ENCODE measurements around the gene DDX51. TPM values are rescaled to one million over a fixed set of nuclear protein-coding genes. Genes with fewer than 3 reads are reported as not detected.

The DDX51 gene
- total and polyA plus RNA-seq, 4 donors: 2.5 to 7.5 (median 5.5) TPM

- TF ChIP-seq ZBTB33 (IDR thresholded peaks at IDR 0.05): no peak
- no peak for TF ChIP-seq JUND (IDR thresholded peaks at IDR 0.05)
- no peak for TF ChIP-seq HNF4G (IDR thresholded peaks at IDR 0.05)
- TF ChIP-seq FOXA1 (IDR thresholded peaks at IDR 0.05): no peak
- TF ChIP-seq EGR1 (IDR thresholded peaks at IDR 0.05; ENCODE audit: low read depth in 2 of 2): no peak
- TF ChIP-seq FOXA2 (IDR thresholded peaks at IDR 0.05): no peak
- no peak for TF ChIP-seq RAD21 (IDR thresholded peaks at IDR 0.05)
These were observed 44.4 kb downstream of the DDX51 start (continued) for GRCh38 chr12:132099739-132100138.

- Histone ChIP-seq H3K27ac (ENCODE audit: low read depth in 1 of 2, low read length in 2 of 2) (no peak overlapping the region), H3K9me3 (ENCODE audit: control insufficient read depth in 4 of 4, low read length in 3 of 4) (no peaks in the 10 kb centered on the region), H3K27me3 (ENCODE audit: control insufficient read depth in 4 of 4, insufficient read depth in 4 of 4, low read length in 3 of 4) (no peaks in the 10 kb centered on the region), H3K4me1 (ENCODE audit: control insufficient read depth in 4 of 4, insufficient read depth in 4 of 4, low read length in 3 of 4) (no peaks in the 10 kb centered on the region), H3K9ac (ENCODE audit: low read depth in 1 of 2, low read length in 2 of 2) (no peak overlapping the region), H3K36me3 (ENCODE audit: control insufficient read depth in 4 of 4, insufficient read depth in 3 of 4, low read depth in 1 of 4, low read length in 3 of 4) (peaks cover 2 to 11% (median 5%) of the 10 kb centered on the region in 4 donors), H3K4me3 (ENCODE audit: low read depth in 1 of 3, low read length in 3 of 3) (no peak overlapping the region)
- TF ChIP-seq CTCF (IDR thresholded peaks at IDR 0.05; ENCODE audit: low read depth, low read length, missing input control): no peak
- no peak for TF ChIP-seq RXRA (IDR thresholded peaks at IDR 0.05)
- TF ChIP-seq HNF4G (IDR thresholded peaks at IDR 0.05): no peak
- no peak for TF ChIP-seq REST (IDR thresholded peaks at IDR 0.05)
- no peak for TF ChIP-seq JUND (IDR thresholded peaks at IDR 0.05)
- no peak for DNase-seq (ENCODE audit: low spot score)
- WGBS: 92% methylated on average over 11 of the region's 11 CpGs
These were observed 48.4 kb downstream of the DDX51 start for GRCh38 chr12:132095520-132096409.

GRCh38 chr12:132094269-132094891 is 49.7 kb downstream of the DDX51 start:
- no peak overlapping the region for H3K4me3 ChIP-seq (ENCODE audit: low read depth in 1 of 3, low read length in 3 of 3)
- no peak for DNase-seq (ENCODE audit: low spot score)
- no peak overlapping the region for H3K9ac ChIP-seq (ENCODE audit: low read depth in 1 of 2, low read length in 2 of 2)
- TF ChIP-seq HNF4A (conservative IDR thresholded peaks at IDR 0.05) (no peak), GABPA (IDR thresholded peaks at IDR 0.05 in 1 of 2, conservative IDR thresholded peaks at IDR 0.05 in 1 of 2) (no peak), FOXA2 (IDR thresholded peaks at IDR 0.05) (no peak), RXRA (IDR thresholded peaks at IDR 0.05) (no peak), REST (IDR thresholded peaks at IDR 0.05) (no peak), ATF3 (IDR thresholded peaks at IDR 0.05) (no peak), SP1 (IDR thresholded peaks at IDR 0.05) (no peak), JUND (IDR thresholded peaks at IDR 0.05) (no peak)
- WGBS: 95% methylated on average over 16 of the region's 16 CpGs
- no peak overlapping the region for H3K27ac ChIP-seq (ENCODE audit: low read depth in 1 of 2, low read length in 2 of 2)
- H3K9me3 ChIP-seq (ENCODE audit: control insufficient read depth in 4 of 4, low read length in 3 of 4): no peaks in the 10 kb centered on the region
- H3K36me3 ChIP-seq (ENCODE audit: control insufficient read depth in 4 of 4, insufficient read depth in 3 of 4, low read depth in 1 of 4, low read length in 3 of 4): peaks cover 2 to 4% (median 2%) of the 10 kb centered on the region in 4 donors
- no peaks in the 10 kb centered on the region for H3K27me3 ChIP-seq (ENCODE audit: control insufficient read depth in 4 of 4, insufficient read depth in 4 of 4, low read length in 3 of 4)
- no peaks in the 10 kb centered on the region for H3K4me1 ChIP-seq (ENCODE audit: control insufficient read depth in 4 of 4, insufficient read depth in 4 of 4, low read length in 3 of 4)

All from liver (tissue), 9 donors.